ENCODE results near the gene SCIN. TPM values are rescaled to one million over a fixed set of nuclear protein-coding genes. Genes with fewer than 3 reads are reported as not detected.
"Not testable (repeated sequence)": the region's sequence is repeated elsewhere in the genome, so short reads cannot be mapped to it uniquely, and the experiment has no call there.

SCIN gene
- total RNA-seq, 1 donor from 2014 or later: 6.3 TPM

DNA sequence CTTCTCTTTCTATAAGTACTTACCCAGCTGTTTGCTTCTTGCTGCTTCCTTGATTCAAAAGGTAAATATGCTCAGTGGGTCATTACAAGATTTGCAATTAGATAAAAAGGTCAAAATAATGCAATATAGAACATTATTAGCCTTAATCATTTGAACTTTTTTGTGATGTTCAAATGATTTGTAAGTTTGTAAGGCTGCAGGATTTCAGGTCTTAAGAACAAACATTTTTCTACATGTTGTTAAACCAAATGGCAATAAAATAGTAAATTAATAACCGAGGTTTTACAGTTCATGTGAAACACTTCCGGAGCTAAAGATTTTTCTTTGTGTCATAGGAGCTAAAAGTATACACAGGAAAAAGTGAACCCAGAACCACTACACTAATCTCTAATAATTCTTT is 16.2 kb upstream of the SCIN start:
- H3K4me3 ChIP-seq (ENCODE audit: low read depth, low read length): peak overlapping the region; percentile 40
- DNase-seq (ENCODE audit: low read depth): no peak
- TF ChIP-seq, protein P1, sequence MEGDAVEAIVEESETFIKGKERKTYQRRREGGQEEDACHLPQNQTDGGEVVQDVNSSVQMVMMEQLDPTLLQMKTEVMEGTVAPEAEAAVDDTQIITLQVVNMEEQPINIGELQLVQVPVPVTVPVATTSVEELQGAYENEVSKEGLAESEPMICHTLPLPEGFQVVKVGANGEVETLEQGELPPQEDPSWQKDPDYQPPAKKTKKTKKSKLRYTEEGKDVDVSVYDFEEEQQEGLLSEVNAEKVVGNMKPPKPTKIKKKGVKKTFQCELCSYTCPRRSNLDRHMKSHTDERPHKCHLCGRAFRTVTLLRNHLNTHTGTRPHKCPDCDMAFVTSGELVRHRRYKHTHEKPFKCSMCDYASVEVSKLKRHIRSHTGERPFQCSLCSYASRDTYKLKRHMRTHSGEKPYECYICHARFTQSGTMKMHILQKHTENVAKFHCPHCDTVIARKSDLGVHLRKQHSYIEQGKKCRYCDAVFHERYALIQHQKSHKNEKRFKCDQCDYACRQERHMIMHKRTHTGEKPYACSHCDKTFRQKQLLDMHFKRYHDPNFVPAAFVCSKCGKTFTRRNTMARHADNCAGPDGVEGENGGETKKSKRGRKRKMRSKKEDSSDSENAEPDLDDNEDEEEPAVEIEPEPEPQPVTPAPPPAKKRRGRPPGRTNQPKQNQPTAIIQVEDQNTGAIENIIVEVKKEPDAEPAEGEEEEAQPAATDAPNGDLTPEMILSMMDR (conservative IDR thresholded peaks at IDR 0.05; ENCODE audit: low read depth, low read length): no peak

DNA sequence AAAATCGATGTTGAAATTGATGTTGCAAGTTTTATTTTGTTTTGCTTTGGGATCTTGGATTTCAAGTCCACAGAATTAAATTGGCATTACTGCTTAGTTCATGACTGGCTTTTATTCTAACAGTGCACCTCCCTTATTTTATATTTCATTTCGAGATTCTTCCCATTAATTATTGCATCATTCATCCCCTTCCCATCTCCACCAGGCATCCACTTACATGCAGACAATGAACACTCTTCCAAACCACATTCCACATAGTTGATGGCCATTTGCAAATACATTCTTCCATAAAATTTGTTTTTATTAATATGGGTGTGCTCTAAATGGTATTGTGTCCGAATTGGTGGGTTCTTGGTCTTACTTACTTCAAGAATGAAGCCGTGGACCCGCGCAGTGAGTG is 15.6 kb upstream of the SCIN start:
- DNase-seq (ENCODE audit: low read depth): no peak
- H3K4me3 ChIP-seq (ENCODE audit: low read depth, low read length): no peak overlapping the region
- TF ChIP-seq, protein P1 (conservative IDR thresholded peaks at IDR 0.05; ENCODE audit: low read depth, low read length): no peak

DNA sequence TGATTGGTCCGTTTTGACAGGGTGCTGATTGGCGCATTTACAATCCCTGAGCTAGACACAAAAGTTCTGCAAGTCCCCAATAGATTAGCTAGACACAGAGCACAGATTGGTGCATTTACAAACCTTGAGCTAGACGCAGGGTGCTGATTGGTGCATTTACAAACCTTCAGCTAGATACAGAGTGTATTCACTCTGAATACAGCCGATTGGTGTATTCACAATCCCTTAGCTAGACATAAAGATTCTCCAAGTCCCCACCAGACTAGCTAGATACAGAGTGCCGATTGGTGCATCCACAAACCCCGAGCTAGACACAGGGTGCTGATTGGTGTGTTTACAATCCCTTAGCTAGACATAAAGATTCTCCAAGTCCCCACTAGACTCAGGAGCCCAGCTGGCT is 14.8 kb upstream of the SCIN start:
- DNase-seq (ENCODE audit: low read depth); H3K4me3 ChIP-seq (ENCODE audit: low read depth, low read length): not testable (repeated sequence)

DNA sequence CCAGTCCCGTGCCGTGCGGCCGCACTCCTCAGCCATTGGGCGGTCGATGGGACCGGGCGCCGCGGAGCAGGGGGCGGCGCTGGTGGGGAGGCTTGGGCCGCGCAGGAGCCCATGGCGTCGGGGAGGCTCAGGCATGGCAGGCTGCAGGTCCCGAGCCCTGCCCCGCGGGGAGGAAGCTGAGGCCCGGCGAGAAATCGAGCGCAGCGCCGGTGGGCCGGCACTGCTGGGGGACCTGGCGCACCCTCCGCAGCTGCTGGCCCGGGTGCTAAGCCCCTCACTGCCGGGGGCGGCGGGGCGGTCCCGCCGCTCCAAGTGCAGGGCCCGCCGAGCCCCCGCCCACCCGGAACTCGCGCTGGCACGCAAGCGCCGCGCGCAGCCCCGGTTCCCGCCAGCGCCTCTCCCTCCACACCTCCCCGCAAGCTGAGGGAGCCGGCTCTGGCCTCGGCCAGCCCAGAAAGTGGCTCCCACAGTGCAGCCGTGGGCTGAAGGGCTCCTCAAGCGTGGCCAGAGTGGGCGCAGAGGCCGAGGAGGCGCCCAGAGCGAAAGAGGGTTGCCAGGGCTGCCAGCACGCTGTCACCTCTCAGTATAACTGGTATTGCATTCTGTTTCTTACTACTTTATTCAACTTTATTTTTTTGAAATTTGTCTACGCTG is 14.3 kb upstream of the SCIN start:
- not testable (repeated sequence) for H3K4me3 ChIP-seq (ENCODE audit: low read depth, low read length); DNase-seq (ENCODE audit: low read depth)

DNA sequence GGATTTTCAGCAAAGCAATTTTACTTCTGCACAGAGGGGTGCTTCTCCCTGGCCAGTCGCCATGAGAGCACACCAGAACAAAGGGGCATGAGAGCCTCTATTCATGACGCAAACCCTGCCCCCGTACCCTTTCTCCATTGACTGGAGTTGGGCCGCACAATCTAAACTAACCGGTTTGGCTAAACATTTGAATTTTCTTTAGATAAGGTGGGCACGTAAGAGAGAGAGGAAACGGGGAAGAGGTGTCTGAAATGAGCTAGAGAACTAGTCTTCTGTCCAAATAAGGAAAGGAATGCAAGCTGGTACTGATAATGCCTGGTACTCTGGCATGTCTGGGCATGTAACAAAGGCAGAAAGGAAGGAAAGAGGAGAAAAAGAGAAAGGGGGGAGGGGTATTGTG is 13.2 kb upstream of the SCIN start:
- TF ChIP-seq, protein P1 (conservative IDR thresholded peaks at IDR 0.05; ENCODE audit: low read depth, low read length): no peak
- DNase-seq (ENCODE audit: low read depth): no peak
- no peak overlapping the region for H3K4me3 ChIP-seq (ENCODE audit: low read depth, low read length)

DNA sequence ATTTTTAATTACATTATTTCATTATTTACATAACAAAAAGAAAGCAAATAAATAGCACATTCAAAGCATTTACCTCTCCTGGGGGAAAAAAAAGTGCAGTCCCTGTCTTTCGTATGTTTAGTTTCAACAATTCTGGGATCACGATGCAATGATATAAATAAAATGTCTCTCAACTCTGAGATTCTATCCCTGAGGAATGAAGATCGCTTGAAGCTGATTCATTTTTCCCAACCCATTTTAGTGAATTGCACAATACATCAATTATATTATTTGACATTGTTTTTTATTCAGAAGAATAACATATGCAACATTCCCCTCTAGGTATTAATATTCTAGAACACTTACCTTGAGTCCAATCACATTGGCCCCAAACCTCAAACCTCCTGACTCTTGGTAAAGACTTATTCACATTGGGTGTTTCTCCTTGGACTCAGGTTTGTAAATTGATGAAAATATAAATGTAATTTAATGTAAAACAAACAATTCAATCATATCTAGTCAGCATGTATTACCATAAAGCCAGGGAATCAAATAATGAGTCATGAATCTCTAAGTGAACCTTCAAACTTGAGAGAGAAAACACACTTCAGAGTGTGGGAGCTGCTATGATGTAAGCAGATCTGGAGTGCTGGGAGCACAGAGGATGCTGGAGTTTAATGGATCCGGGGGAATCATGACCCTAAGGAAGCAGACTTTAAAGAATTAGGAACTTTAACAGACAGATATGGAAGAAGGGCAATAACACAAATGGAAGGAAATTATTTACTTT is 5.3 kb upstream of the SCIN start:
- no peak overlapping the region for H3K4me3 ChIP-seq (ENCODE audit: low read depth, low read length)

DNA sequence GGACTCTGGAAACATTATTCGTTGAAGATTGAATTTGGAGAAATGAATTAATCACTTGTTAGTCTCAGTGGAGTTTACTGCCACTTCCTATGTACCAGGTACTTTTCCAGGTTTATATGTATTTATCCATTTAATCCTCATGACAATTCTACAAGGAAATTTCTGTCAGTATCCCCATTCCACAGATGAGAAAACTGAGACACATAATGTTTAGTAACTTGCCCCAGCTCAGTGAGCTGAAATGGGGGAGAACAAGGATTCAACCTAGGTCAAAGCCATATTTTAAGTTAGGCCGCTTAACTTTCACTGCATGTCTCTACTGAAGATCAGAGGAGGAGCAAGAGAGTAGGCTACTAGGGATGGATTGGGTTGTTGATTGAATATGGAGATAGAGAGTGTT is 4.6 kb upstream of the SCIN start:
- DNase-seq (ENCODE audit: low read depth): no peak
- no peak overlapping the region for H3K4me3 ChIP-seq (ENCODE audit: low read depth, low read length)
- TF ChIP-seq, protein P1 (conservative IDR thresholded peaks at IDR 0.05; ENCODE audit: low read depth, low read length): no peak

More for the DNA sequence above, 5.3 kb upstream of the SCIN start:
- TF ChIP-seq, protein P1 (conservative IDR thresholded peaks at IDR 0.05; ENCODE audit: low read depth, low read length): no peak
- no peak for DNase-seq (ENCODE audit: low read depth)

DNA sequence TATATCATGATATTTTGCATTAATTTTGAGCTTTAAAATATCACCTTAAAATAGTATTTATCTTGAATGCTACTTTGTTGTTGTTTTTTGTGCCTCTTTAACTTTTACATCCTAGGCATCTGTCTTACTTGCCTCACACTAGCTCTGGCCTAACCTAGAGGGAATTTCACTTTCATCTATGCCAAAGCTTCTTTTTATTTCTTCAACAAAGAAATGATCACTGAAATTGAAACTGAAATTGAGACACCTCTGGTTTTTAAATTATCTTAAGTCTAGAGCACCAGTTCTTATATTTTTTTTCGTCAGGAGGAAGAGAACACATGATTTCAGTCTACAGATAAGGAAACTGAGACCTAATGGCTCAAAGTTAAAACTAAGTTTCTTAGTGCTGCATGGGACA is 3.5 kb upstream of the SCIN start:
- no peak overlapping the region for H3K4me3 ChIP-seq (ENCODE audit: low read depth, low read length)
- no peak for DNase-seq (ENCODE audit: low read depth)
- TF ChIP-seq, protein P1 (conservative IDR thresholded peaks at IDR 0.05; ENCODE audit: low read depth, low read length): no peak

Data from epithelial cell of proximal tubule (primary cell).